Pancreas (tissue), 10 donors: ENCODE data around the gene VAC14. TPM values are rescaled to one million over a fixed set of nuclear protein-coding genes. Genes with fewer than 3 reads are reported as not detected.

Experiments
- ATAC-seq, 4 donors: fragments of 200-7000 bp; cut with Tn5 transposase; one replicate each; pipeline versions ENCODE4 v1.8.0 to v1.9.1; 2020; ENCODE audit warnings: mild to moderate bottlenecking in 4 of 4, moderate library complexity in 4 of 4
- DNase-seq, 6 donors: peaks; one replicate each; pipeline ENCODE4 v3.0.0-alpha.2; 2020
- FAIRE-seq: peaks from 2 replicates; lab custom pipeline; 2012; peaks lifted over from hg19 to GRCh38; lab: Jason Lieb, UNC
- H3K27ac ChIP-seq, 4 donors: fragments of 200-600 bp; sonication (generic); 1 replicate in 3 of 4; 2 replicates in 1 of 4; pipeline versions ENCODE4 v1.5.0 to v1.8.0; 2020
- H3K27me3 ChIP-seq, 4 donors: fragments of 200-600 bp; one replicate each; pipeline ENCODE4 v1.8.0; 2021
- H3K36me3 ChIP-seq, 3 donors: fragments of 200-600 bp; sonication (generic) in 1 of 3; one replicate each; pipeline versions ENCODE4 v1.5.0 to v1.8.0; 2020 to 2021
- H3K4me1 ChIP-seq, 3 donors: fragments of 200-600 bp; one replicate each; pipeline ENCODE4 v1.8.0; 2021
- H3K4me3 ChIP-seq, 4 donors: fragments of 200-600 bp; sonication (generic) in 2 of 4; one replicate each; pipeline versions ENCODE4 v1.5.0 to v1.8.0; 2020 to 2021
- H3K9me3 ChIP-seq, 4 donors: fragments of 200-600 bp; one replicate each; pipeline ENCODE4 v1.8.0; 2021
- WGBS, 2 donors: extraction: QIAGEN DNeasy Blood & Tissue Kit; methylation state at CpG; one replicate each; pipeline ENCODE4 v1.1.7; 2013; 5-methylcytosine and 5-hydroxymethylcytosine counted together
- intact Hi-C, 3 donors: fragments of 100-400 bp; cut with DNase I; formaldehyde crosslinking; loops; one replicate each; pipeline versions ENCODE4 v1.11.1 to v1.14.2; 2022
- polyA plus RNA-seq, 2 donors: library from polyadenylated mRNA; stranded (reverse); fragments of 200-250 nt; gene quantifications; one replicate each; pipeline ENCODE4 v1.2.3, GENCODE V29; 2013
- total RNA-seq, 6 donors: library from RNA; stranded (reverse); fragmentation: NEBNext Ultra II Directional in 4 of 6; extraction: Animal tissue kit (Norgen Biotek cat#: 25700) in 4 of 6; gene quantifications; one replicate each; pipeline versions ENCODE4 v1.2.1 to v1.2.4, GENCODE V29; 2021 to 2023
- TF ChIP-seq, protein P1 (sequence below), 4 donors: fragments of 200-600 bp; sonication (generic) in 3 of 4; IDR thresholded peaks; one replicate each; pipeline versions ENCODE4 v1.5.0 to v1.8.0; 2021; ENCODE audit warnings: antibody characterized with exemption in 4 of 4
- donor health status: healthy with polysubstance abuse.
- donor health status: DM: no; HTN: no; CAD: no; lungs with moderate emphysema.
- donor health status: DM: no; HTN: no; CAD: no.
- donor health status: control.
- donor health status: control.
- donor health status: Bipolar disorder and iron deficiency.
- donor health status: DM: yes; HTN: yes; CAD: no.
- donor health status: DM: no; HTN: no; CAD: no.
- donor health status: DM: no; HTN: no; CAD: no.
- donor health status: DM: yes; HTN: yes; CAD: no.

The VAC14 gene
- total and polyA plus RNA-seq, 8 donors = 9.6 to 36.3 (median 14.9) TPM

- Histone ChIP-seq H3K27ac (no peak overlapping the region), H3K27me3 (no peaks in the 10 kb centered on the region), H3K4me1 (no peaks in the 10 kb centered on the region), H3K9me3 (no peaks in the 10 kb centered on the region), H3K36me3 (peaks cover 0 to 14% (median 6%) of the 10 kb centered on the region in 3 donors), H3K4me3 (no peak overlapping the region)
- TF ChIP-seq, protein P1, sequence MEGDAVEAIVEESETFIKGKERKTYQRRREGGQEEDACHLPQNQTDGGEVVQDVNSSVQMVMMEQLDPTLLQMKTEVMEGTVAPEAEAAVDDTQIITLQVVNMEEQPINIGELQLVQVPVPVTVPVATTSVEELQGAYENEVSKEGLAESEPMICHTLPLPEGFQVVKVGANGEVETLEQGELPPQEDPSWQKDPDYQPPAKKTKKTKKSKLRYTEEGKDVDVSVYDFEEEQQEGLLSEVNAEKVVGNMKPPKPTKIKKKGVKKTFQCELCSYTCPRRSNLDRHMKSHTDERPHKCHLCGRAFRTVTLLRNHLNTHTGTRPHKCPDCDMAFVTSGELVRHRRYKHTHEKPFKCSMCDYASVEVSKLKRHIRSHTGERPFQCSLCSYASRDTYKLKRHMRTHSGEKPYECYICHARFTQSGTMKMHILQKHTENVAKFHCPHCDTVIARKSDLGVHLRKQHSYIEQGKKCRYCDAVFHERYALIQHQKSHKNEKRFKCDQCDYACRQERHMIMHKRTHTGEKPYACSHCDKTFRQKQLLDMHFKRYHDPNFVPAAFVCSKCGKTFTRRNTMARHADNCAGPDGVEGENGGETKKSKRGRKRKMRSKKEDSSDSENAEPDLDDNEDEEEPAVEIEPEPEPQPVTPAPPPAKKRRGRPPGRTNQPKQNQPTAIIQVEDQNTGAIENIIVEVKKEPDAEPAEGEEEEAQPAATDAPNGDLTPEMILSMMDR (IDR thresholded peaks at IDR 0.05) = no peak
- 91 to 94% methylated on average over 36 to 39 of the region's 39 CpGs for WGBS, 2 donors
- DNase-seq (peak in 3 of 6 donors; percentile 23 to 74 (median 51)), ATAC-seq (no peak), FAIRE-seq (no peak)
- intact Hi-C loops = no loop called here
Measured at GRCh38 chr16:70664325-70665112, 136.4 kb downstream of the VAC14 start.

DNA sequence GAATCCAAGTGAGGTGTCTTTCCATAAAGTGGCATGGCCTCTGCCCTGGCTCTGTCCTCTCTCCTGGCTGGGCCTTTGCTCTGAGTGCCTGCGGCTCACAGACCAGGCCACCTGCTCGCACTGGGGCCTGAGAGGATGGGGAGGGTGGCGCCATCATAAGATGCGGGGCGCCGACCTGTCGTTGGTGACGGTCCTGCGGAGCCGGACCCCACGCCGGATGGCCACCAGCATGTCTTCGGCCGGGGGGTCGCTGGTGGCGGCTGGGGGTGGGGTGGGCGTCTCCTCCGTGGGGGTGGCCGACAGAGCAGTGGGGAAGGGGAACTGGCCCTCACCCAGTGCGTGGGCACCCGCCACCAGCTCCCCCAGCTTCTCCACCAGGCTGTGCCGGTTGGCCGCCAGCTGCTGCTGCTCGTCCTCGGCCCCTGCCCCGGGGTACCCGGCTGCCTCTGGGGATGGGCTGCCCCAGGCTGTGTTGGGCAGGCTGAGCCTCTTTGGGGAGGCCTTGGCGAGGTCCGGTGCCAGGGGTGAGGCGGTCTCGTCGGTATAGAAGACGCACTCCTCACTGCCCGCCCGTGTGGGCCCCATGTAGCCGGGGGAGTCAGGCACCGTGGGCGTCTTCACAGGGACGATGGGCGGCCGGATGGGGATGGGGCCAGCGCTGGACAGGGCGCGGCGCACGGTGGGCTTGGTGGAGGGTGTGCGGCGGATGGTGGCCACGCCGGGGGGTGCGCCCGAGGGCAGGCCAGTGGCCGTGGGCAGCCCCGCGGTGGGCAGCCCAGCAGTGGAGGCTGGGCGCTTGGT lies 137.2 kb downstream of the VAC14 start:
- no peak overlapping the region for H3K4me3 ChIP-seq
- DNase-seq = peak in 3 of 6 donors; percentile 23 to 70 (median 51)
- no peak for FAIRE-seq
- H3K27me3 ChIP-seq = no peaks in the 10 kb centered on the region
- intact Hi-C loops = no loop called here
- no peaks in the 10 kb centered on the region for H3K9me3 ChIP-seq
- WGBS, 2 donors = 95 to 96% methylated on average over 56 of the region's 56 CpGs
- no peaks in the 10 kb centered on the region for H3K4me1 ChIP-seq
- TF ChIP-seq, protein P1 (IDR thresholded peaks at IDR 0.05) = no peak
- H3K27ac ChIP-seq = no peak overlapping the region
- peaks cover 0 to 14% (median 6%) of the 10 kb centered on the region in 3 donors for H3K36me3 ChIP-seq
- ATAC-seq = no peak

- WGBS, 2 donors = 90 to 92% methylated on average over 12 to 13 of the region's 13 CpGs
- ATAC-seq (no peak), FAIRE-seq (no peak), DNase-seq (peak in 2 of 6 donors; percentile 45 to 52)
- H3K27me3 ChIP-seq = no peaks in the 10 kb centered on the region
- intact Hi-C loops = no loop called here
- TF ChIP-seq, protein P1 (IDR thresholded peaks at IDR 0.05) = no peak
- peaks cover 0 to 14% (median 6%) of the 10 kb centered on the region in 3 donors for H3K36me3 ChIP-seq
- H3K4me1 ChIP-seq = no peaks in the 10 kb centered on the region
- H3K27ac ChIP-seq = no peak overlapping the region
- H3K4me3 ChIP-seq = no peak overlapping the region
- no peaks in the 10 kb centered on the region for H3K9me3 ChIP-seq
Measured at GRCh38 chr16:70662991-70663523, 137.9 kb downstream of the VAC14 start.

- intact Hi-C loops = no loop called here
- no peak for FAIRE-seq
- no peaks in the 10 kb centered on the region for H3K4me1 ChIP-seq
- H3K27ac ChIP-seq = no peak overlapping the region
- peak in 1 of 4 donors; percentile 11 for ATAC-seq
- H3K9me3 ChIP-seq = no peaks in the 10 kb centered on the region
- H3K27me3 ChIP-seq = no peaks in the 10 kb centered on the region
- no peak overlapping the region for H3K4me3 ChIP-seq
- 79 to 86% methylated on average over 21 of the region's 21 CpGs for WGBS, 2 donors
- H3K36me3 ChIP-seq = peaks cover 0 to 14% (median 6%) of the 10 kb centered on the region in 3 donors
- TF ChIP-seq, protein P1 (IDR thresholded peaks at IDR 0.05) = no peak
- peak in 2 of 6 donors; percentile 49 to 56 for DNase-seq
Measured at GRCh38 chr16:70661918-70662641, 138.9 kb downstream of the VAC14 start.
